ENCODE data around the gene KCNG2.

- no peak for TF ChIP-seq POLR2A (IDR thresholded peaks at IDR 0.05)
- TF ChIP-seq CTCF (IDR thresholded peaks at IDR 0.05) = no peak
Observed at GRCh38 chr18:79942211-79942610, 144.5 kb downstream of the KCNG2 start.

All from body of pancreas (tissue), 4 donors.